ENCODE data around the gene NEGR1.

The NEGR1 gene

GRCh38 chr1:71438626-71439025 lies 843.7 kb downstream of the NEGR1 start:
- no peak for DNase-seq

- no peak for DNase-seq
These were observed 846.4 kb downstream of the NEGR1 start for GRCh38 chr1:71435951-71436350.

GRCh38 chr1:71434240-71434639 lies 848.1 kb downstream of the NEGR1 start:
- peak in 1 of 5 experiments; percentile 62 for DNase-seq

- peak in 1 of 5 experiments; percentile 13 for DNase-seq
These were observed 854.3 kb downstream of the NEGR1 start for GRCh38 chr1:71428029-71428428.

GRCh38 chr1:71427066-71427465 lies 855.3 kb downstream of the NEGR1 start:
- DNase-seq = no peak

- no peak for DNase-seq
These were observed 857.8 kb downstream of the NEGR1 start for GRCh38 chr1:71424536-71424935.

- no peak for DNase-seq
These were observed 860.1 kb downstream of the NEGR1 start for GRCh38 chr1:71422221-71422620.

- DNase-seq = no peak
These were observed 864.9 kb downstream of the NEGR1 start for GRCh38 chr1:71417421-71417820.

GRCh38 chr1:71414179-71414578 lies 868.2 kb downstream of the NEGR1 start:
- no peak for DNase-seq

- no peak for DNase-seq
These were observed 868.7 kb downstream of the NEGR1 start for GRCh38 chr1:71413441-71414175.

GRCh38 chr1:71400050-71400449 lies 882.3 kb downstream of the NEGR1 start:
- no peak for DNase-seq

GRCh38 chr1:71399594-71399993 lies 882.7 kb downstream of the NEGR1 start:
- no peak for DNase-seq

- DNase-seq = no peak
These were observed 889.0 kb downstream of the NEGR1 start for GRCh38 chr1:71393301-71393700.

GRCh38 chr1:71390518-71390917 lies 891.8 kb downstream of the NEGR1 start:
- DNase-seq = no peak

GRCh38 chr1:71377886-71378285 lies 904.5 kb downstream of the NEGR1 start:
- no peak for DNase-seq

GRCh38 chr1:71372496-71372895 lies 909.8 kb downstream of the NEGR1 start:
- no peak for DNase-seq

GRCh38 chr1:71371581-71371980 lies 910.8 kb downstream of the NEGR1 start:
- no peak for DNase-seq

GRCh38 chr1:71364236-71364635 lies 918.1 kb downstream of the NEGR1 start:
- no peak for DNase-seq

GRCh38 chr1:71362691-71363090 lies 919.6 kb downstream of the NEGR1 start:
- no peak for DNase-seq

- DNase-seq = no peak
These were observed 920.3 kb downstream of the NEGR1 start for GRCh38 chr1:71362076-71362475.

GRCh38 chr1:71357708-71358107 lies 924.6 kb downstream of the NEGR1 start:
- no peak for DNase-seq

GRCh38 chr1:71351438-71351837 lies 930.9 kb downstream of the NEGR1 start:
- no peak for DNase-seq

GRCh38 chr1:71350805-71351204 lies 931.5 kb downstream of the NEGR1 start:
- DNase-seq = no peak

GRCh38 chr1:71350330-71350729 lies 932.0 kb downstream of the NEGR1 start:
- no peak for DNase-seq
